GM21447 (cell line): ENCODE results near the gene KLHL12.
"Not testable (repeated sequence)": the region's sequence is repeated elsewhere in the genome, so short reads cannot be mapped to it uniquely, and the experiment has no call there.

Source experiments
- ATAC-seq: cut with Tn5 transposase; IDR thresholded peaks from one replicate; pipeline ENCODE4 v1.9.1; 2021; ENCODE audit not compliant: unreplicated experiment

KLHL12 gene

DNA sequence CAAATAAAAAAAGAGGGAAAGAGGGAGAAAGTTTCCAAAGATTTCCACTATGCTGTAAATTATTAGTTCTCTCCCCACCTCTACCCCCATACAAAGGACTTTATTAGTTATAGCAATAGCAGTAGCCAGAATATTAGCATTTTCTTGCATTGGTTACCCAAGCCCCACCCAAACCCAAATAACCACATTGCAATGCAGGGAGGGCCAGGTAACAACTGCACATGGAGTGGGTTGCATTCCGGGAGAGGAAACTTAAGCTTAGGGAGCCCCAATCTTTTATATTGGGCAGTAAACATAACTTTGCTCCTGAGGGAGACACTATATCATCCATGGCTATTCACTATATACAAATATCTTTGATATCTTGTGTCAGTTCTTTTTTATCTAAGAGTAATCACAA, 25.1 kb upstream of the KLHL12 start:
- ATAC-seq: no peak

- ATAC-seq: no peak
These were observed 24.4 kb upstream of the KLHL12 start for GRCh38 chr1:202951437-202951836.

DNA sequence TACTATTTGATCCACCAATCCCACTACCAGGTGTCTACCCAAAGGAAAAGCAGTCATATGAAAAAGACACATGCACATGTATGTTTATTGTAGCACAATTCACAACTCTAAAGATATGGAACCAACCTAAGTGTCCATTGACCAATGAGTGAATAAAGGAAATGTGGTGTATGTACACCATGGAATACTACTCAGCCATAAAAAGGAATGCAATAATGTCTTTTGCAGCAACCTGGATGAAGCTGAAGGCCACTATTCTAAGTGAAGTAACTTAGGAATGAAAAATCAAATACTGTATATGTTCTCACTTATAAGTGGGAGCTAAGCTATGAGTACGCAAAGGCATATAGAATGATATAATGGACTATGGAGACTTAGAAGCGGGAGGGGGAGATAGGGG, 18.4 kb upstream of the KLHL12 start:
- ATAC-seq: no peak

DNA sequence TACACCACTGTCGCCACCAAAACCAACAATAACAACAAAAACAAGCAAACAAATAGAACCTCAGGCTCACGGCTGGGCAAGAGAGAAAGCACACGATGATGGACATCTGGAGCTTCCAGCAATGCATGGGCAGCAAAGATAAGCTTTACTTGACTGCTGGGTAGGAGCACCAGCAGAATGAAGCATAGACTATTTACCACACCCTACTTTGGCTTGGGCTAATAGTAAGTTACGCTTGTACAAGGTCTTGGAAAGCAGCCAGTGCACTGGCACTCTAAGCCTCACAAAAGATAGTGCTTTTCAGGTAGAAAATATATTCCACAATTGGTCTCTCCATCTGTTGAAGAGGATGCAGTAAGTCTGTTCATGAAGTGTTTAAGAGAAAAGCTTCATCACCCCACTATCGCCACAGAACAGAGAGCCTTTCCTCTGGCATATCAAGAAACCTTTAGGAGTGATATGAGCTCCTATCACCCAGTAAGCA, 17.4 kb upstream of the KLHL12 start:
- no peak for ATAC-seq

GRCh38 chr1:202942426-202942825, 15.4 kb upstream of the KLHL12 start:
- no peak for ATAC-seq

GRCh38 chr1:202941372-202941771, 14.3 kb upstream of the KLHL12 start:
- ATAC-seq: no peak

GRCh38 chr1:202940561-202940960, 13.5 kb upstream of the KLHL12 start:
- ATAC-seq: no peak

DNA sequence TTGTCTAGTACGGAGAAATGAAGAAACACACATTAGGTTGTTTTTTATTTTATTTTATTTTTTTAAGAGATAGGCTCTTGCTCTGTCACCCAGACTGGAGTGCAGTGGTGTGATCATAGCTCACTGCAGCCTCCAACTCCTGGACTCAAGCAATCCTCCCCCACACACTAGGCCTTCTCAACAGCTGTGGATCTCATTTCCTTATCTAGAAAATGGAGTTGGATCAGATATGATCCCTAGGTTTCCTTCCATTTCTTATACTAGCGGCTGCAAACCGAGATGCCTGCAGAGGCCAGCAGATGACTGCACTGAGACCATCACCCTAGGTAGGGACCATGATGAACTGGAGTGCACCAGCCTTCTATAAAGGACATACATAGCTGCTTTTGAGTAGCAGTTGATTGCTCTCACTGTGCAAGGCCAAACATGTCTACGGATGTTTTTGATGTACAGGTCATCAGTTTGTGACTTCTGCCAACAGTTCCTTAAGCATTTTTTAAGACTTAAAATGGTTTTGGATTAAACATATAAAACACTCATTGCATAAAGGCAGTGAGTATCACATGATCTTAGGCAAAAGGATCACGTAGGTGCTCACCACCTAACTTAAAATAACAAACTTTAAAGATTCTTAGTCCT, 11.4 kb upstream of the KLHL12 start:
- no peak for ATAC-seq

GRCh38 chr1:202936409-202936808, 9.4 kb upstream of the KLHL12 start:
- ATAC-seq: not testable (repeated sequence)

GRCh38 chr1:202935844-202936243, 8.8 kb upstream of the KLHL12 start:
- no peak for ATAC-seq

DNA sequence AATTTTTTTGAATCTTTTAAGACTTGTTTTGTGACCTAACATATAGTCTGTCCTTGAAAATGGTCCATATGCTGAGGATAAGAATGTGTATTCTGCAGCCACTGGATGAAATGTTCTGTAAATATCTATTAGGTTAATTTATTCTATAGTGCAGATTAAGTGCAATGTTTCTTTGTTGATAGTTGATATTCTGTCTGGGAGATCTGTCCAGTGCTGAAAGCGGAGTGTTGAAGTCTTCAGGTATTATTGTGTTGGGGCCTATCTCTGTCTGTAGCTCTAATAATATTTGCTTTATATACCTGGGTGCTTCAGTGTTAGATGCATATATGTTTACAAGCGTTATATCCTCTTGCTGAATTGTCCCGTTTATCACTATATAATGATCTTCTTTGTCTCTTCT, 7.7 kb upstream of the KLHL12 start:
- ATAC-seq: no peak

DNA sequence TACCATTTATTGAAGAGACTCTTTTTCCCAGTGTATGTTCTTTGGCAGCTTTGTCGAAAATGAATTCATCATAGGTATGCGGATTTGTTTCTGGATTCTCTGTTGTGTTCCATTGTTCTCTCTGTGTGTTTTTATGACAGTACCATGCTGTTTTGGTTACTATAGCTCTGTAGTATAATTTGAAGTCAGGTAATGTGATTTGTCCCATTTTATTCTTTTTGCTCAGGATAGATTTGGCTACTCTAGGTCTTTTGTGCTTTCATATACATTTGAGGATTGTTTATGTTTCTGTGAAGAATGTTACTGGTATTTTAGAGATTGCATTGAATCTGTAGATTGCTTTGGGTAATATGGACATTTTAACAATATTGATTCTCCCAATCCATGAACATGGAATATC, 5.4 kb upstream of the KLHL12 start:
- ATAC-seq: no peak

DNA sequence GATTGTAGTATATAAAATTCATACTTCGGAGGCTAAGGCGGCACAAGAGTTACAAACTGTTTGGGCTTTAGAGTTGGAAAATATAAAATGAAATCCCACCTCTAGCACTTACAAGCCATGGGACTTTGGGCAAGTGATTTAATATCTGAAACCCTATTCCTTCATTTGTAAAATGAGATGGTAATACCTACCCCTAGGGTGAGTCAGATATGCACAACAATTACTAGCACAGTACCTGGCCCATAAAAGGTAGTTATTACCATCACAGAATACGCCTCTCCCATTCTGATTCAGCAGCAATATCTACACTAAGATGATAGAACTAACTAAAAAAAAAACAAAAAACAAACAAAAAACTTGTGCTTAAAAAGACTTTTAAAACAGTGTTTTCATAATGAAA, 3.5 kb downstream of the KLHL12 start:
- ATAC-seq: no peak

GRCh38 chr1:202919615-202920014, 7.4 kb downstream of the KLHL12 start:
- no peak for ATAC-seq

DNA sequence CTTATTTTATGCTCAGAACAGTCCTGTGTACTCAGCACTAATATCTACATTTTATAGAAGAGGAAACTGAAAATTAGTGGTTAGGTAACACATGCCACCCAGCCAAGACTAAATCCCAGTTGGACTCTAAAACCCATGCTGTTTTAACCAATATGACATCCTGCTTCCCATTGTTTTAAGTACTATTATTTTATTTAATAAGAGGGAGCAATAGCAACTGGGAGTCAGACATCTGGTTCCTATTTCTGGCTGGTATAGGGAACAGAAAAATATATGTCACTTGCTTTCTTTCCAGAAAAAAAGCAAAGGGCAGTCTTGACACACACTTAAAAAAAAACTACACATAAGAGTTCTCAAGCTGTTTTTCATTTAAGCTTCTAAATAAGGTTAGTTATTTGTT, 11.9 kb downstream of the KLHL12 start:
- ATAC-seq: no peak

GRCh38 chr1:202912476-202912875, 14.6 kb downstream of the KLHL12 start:
- not testable (repeated sequence) for ATAC-seq

- ATAC-seq: no peak
These were observed 17.5 kb downstream of the KLHL12 start for GRCh38 chr1:202909494-202909893.

DNA sequence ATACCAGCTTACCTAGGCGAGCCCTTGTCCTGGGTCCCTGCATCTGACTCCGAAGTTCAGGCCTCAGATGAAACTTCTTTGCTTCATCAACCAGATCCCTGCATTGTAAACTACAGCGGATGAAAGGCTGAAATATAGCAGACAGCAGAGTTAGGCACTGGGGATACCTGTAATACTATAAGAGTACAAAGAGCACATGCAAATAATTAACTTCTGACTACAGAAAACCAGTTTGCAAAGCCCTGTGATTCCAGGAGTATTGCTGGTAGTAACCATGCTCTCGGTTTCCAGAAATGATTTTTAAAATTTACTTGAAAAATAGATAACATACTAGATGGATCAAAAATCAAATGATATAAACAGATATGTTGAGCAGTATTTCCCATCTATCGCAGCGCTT, 18.0 kb downstream of the KLHL12 start:
- no peak for ATAC-seq

- no peak for ATAC-seq
These were observed 21.7 kb downstream of the KLHL12 start for GRCh38 chr1:202905331-202905730.

DNA sequence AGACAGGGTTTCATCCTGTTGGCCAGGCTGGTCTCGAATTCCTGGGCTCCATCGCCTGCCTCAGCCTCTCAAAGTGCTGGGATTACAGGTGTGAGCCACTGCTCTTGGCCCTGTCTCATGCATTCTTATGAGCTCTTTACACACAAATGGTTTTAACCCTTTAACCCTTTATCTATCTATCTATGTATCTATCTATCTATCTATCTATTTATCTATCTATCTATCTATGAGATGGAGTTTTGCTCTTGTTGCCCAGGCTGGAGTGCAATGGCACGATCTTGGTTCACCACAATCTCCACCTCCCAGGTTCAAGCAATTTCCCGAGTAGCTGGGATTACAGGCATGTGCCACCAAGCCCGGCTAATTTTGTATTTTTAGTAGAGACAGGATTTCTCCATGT, 23.2 kb downstream of the KLHL12 start:
- not testable (repeated sequence) for ATAC-seq

DNA sequence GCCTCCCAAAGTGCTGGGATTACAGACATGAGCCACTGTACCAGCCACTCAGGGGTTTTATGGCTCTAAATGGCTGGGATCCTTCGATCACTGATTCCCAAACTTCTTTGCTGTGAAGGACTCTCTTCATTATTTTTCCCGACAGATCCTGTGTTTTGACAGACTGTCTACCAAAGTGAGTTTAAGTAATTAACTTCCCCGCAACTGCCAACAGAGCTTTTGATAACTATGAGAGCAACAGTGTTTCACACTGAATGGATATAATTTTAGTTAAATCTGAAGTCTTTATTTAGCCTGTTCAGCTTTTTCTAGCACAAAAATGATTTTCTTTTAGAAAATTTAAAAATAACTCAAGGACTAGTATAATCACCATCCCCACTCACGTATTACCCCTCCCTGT, 25.5 kb downstream of the KLHL12 start:
- ATAC-seq: no peak

DNA sequence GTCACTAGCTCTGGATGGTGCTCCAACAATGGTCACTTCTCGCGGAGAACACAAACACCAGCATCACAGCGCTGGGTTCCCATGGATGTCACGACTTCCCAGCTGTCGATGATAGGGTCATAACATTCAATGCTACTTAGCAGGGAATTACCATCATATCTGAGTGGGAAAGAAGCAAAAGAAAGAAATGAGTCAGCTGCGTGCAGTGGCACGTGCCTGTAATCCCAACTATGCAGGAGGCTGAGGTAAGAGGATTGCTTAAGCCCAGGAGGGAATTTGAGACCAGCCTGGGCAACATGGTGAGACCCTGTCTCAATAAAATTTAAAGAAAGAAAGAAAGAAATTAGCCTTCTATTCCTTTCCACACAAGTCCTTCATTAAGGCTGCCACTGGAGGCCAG, 34.5 kb downstream of the KLHL12 start:
- ATAC-seq: no peak

GRCh38 chr1:202890392-202890791, 36.6 kb downstream of the KLHL12 start:
- ATAC-seq: no peak
